Panc1 (cell line): Measurements from ENCODE around the gene CHID1. TPM values are rescaled to one million over a fixed set of nuclear protein-coding genes. Genes with fewer than 3 reads are reported as not detected.

ENCODE experiments used
- ATAC-seq: fragments of 200-7000 bp; cut with Tn5 transposase; 2 replicates; pipeline ENCODE4 v1.9.1; 2020; ENCODE audit warnings: mild to moderate bottlenecking, moderate library complexity
- BruUV-seq: library from RNA; stranded (reverse); fragments of 400-500 nt; replicated peaks from 2 replicates; lab custom pipeline; 2021; lab: Mats Ljungman, UMichigan
- CTCF ChIA-PET: fragments of 300-600 bp; sonication (Branson Sonifier 250); formaldehyde crosslinking; loops from one replicate; lab custom pipeline; 2022; ENCODE audit warnings: antibody characterized with exemption; lab: Charles Lee
- POLR2A ChIA-PET: fragments of 300-600 bp; sonication (Branson Sonifier 250); formaldehyde crosslinking; loops from one replicate; lab custom pipeline; 2022; ENCODE audit warnings: antibody characterized with exemption; lab: Charles Lee
- DNase-seq: peaks from one replicate; pipeline ENCODE4 v3.0.0-alpha.2; 2010; ENCODE audit warnings: low read depth, low spot score
- H3K27ac ChIP-seq: 2 replicates; pipeline ENCODE4 v1.5.1; 2011; ENCODE audit warnings: mild to moderate bottlenecking, low read length, inconsistent platforms
- H3K27me3 ChIP-seq: fragments of 200-500 bp; sonication (Bioruptor generic); 2 replicates; pipeline ENCODE4 v1.6.0; 2014; ENCODE audit warnings: low read length, inconsistent platforms; ENCODE audit not compliant: control insufficient read depth, insufficient read depth
- H3K36me3 ChIP-seq: fragments of 200-500 bp; sonication (Bioruptor generic); 2 replicates; pipeline ENCODE4 v1.5.1; 2014; ENCODE audit warnings: inconsistent platforms, mild to moderate bottlenecking, low read length, moderate library complexity; ENCODE audit not compliant: control insufficient read depth, insufficient read depth
- H3K4me1 ChIP-seq: 2 replicates; pipeline ENCODE4 v1.5.1; 2011; ENCODE audit warnings: inconsistent platforms, mild to moderate bottlenecking, low read length, moderate library complexity; ENCODE audit not compliant: control insufficient read depth, insufficient read depth
- H3K4me3 ChIP-seq, 2 experiments: 2 replicates each; pipeline ENCODE4 v1.5.1; 2011 to 2012; ENCODE audit warnings: low read depth in 2 of 2, low read length in 2 of 2, mild to moderate bottlenecking in 2 of 2, inconsistent platforms in 1 of 2, moderate library complexity in 1 of 2
- H3K9me3 ChIP-seq: fragments of 200-500 bp; sonication (Bioruptor generic); 2 replicates; pipeline ENCODE4 v1.5.1; 2014; ENCODE audit warnings: low read depth, mild to moderate bottlenecking, inconsistent platforms, low read length, moderate library complexity; ENCODE audit not compliant: control insufficient read depth, insufficient read depth
- CTCF ChIP-seq: fragments of 450-650 bp; IDR thresholded peaks from 2 replicates; pipeline ENCODE4 v1.5.1; 2017; ENCODE audit warnings: mild to moderate bottlenecking
- POLR2AphosphoS5 ChIP-seq: IDR thresholded peaks from 2 replicates; pipeline ENCODE4 v1.6.1; 2012; ENCODE audit warnings: mild to moderate bottlenecking, low read depth, low read length, moderate library complexity
- REST ChIP-seq, 2 experiments: IDR thresholded peaks; 2 replicates each; pipeline ENCODE4 v1.6.1; 2011 to 2012; ENCODE audit warnings: low read depth in 2 of 2, control low read depth in 1 of 2, low read length in 1 of 2, mild to moderate bottlenecking in 1 of 2, moderate library complexity in 1 of 2; ENCODE audit not compliant: insufficient read depth in 1 of 2
- SIN3A ChIP-seq: IDR thresholded peaks from 2 replicates; pipeline ENCODE4 v1.6.1; 2012; ENCODE audit warnings: low read depth, mild to moderate bottlenecking, low read length, moderate library complexity, borderline replicate concordance; ENCODE audit not compliant: insufficient read depth
- TCF7L2 ChIP-seq: IDR thresholded peaks from 2 replicates; pipeline ENCODE4 v1.6.1; 2011; ENCODE audit warnings: mild to moderate bottlenecking, low read depth, low read length, inconsistent platforms
- in situ Hi-C: cut with HindIII; loops from 2 replicates; pipeline ENCODE4 v1.10.0; 2016; ENCODE audit warnings: low sequenced_read_pairs, low pct_unique_long_range_greater_than_20kb
- intact Hi-C: fragments of 100-400 bp; cut with micrococcal nuclease; formaldehyde crosslinking; loops from one replicate; pipeline ENCODE4 v1.10.0; 2022; ENCODE audit not compliant: unreplicated experiment
- total RNA-seq: library from RNA; stranded (reverse); gene quantifications from one replicate; pipeline ENCODE4 v1.2.1, GENCODE V29; 2021; ENCODE audit not compliant: unreplicated experiment

CHID1 gene
- total RNA-seq, 1 experiment from 2014 or later: 224 TPM

- Histone ChIP-seq H3K36me3 (no peaks in the 10 kb centered on the region), H3K27me3 (no peaks in the 10 kb centered on the region), H3K4me3 (no peak overlapping the region; a peak in 1 of 4 replicates), H3K4me1 (peaks cover 17% of the 10 kb centered on the region), H3K27ac (no peak overlapping the region), H3K9me3 (no peaks in the 10 kb centered on the region)
- ChIA-PET POLR2A (no interaction called here), CTCF (no interaction called here)
- in situ Hi-C loops: loop anchor here (5.0 kb wide), 1 partner anchor 89 kb away; no protein-coding TSS in a partner anchor
- TF ChIP-seq SIN3A: no peak
- TF ChIP-seq CTCF: no peak
- no peak for DNase-seq
- no TSS peak for BruUV-seq
- intact Hi-C loops: no loop called here
- no peak for ATAC-seq
These were observed 2.3 kb downstream of the CHID1 start for GRCh38 chr11:908273-908672.

GRCh38 chr11:907668-908067, 2.9 kb downstream of the CHID1 start:
- Histone ChIP-seq H3K36me3 (no peaks in the 10 kb centered on the region), H3K27ac (no peak overlapping the region), H3K9me3 (no peaks in the 10 kb centered on the region), H3K4me1 (peaks cover 17% of the 10 kb centered on the region), H3K27me3 (no peaks in the 10 kb centered on the region), H3K4me3 (no peak overlapping the region)
- CTCF ChIA-PET: interaction anchor here (0.7 kb wide), 1 partner anchor 13 kb away, joined by 3 read pairs; no protein-coding TSS in a partner anchor
- DNase-seq (no peak), ATAC-seq (no peak)
- intact Hi-C loops (no loop called here), in situ Hi-C loops (loop anchor here (5.0 kb wide), 1 partner anchor 90 kb away; no protein-coding TSS in a partner anchor)
- TF ChIP-seq SIN3A: no peak
- no peak for TF ChIP-seq CTCF
- no peak for TF ChIP-seq POLR2AphosphoS5
- TF ChIP-seq TCF7L2: no peak
- no peak for TF ChIP-seq REST (IDR thresholded peaks at IDR 0.05; ENCODE audit: insufficient read depth in 1 of 2, low read depth in 2 of 2, low read length in 1 of 2)
- no TSS peak for BruUV-seq
- POLR2A ChIA-PET: no interaction called here
